Lung (tissue), 12 donors: ENCODE data around the gene SPEM1. TPM values are rescaled to one million over a fixed set of nuclear protein-coding genes. Genes with fewer than 3 reads are reported as not detected.

ENCODE experiments used
- ATAC-seq: fragments of 200-7000 bp; cut with Tn5 transposase; one replicate; pipeline ENCODE4 v1.9.1; 2020; ENCODE audit warnings: moderate number of reproducible peaks; ENCODE audit not compliant: insufficient read depth, low FRiP score
- DNase-seq, 3 donors: peaks; one replicate each; pipeline ENCODE4 v3.0.0-alpha.2; 2013 to 2017
- H3K27ac ChIP-seq, 2 donors: one replicate each; pipeline ENCODE4 v1.5.1; 2013; ENCODE audit warnings: mild to moderate bottlenecking in 2 of 2, moderate library complexity in 2 of 2, control low read depth in 1 of 2, inconsistent platforms in 1 of 2, low read depth in 1 of 2, low read length in 1 of 2
- H3K27me3 ChIP-seq, 3 donors: one replicate each; pipeline ENCODE4 v1.5.1; 2013; ENCODE audit warnings: low read length in 2 of 3; ENCODE audit not compliant: control insufficient read depth in 3 of 3, insufficient read depth in 3 of 3
- H3K36me3 ChIP-seq, 4 donors: one replicate each; pipeline ENCODE4 v1.5.1; 2013; ENCODE audit warnings: low read length in 4 of 4, mild to moderate bottlenecking in 1 of 4, moderate library complexity in 1 of 4; ENCODE audit not compliant: control insufficient read depth in 4 of 4, insufficient read depth in 4 of 4
- H3K4me1 ChIP-seq, 5 donors: one replicate each; pipeline ENCODE4 v1.5.1; 2013; ENCODE audit warnings: low read length in 5 of 5, mild to moderate bottlenecking in 2 of 5, moderate library complexity in 1 of 5; ENCODE audit not compliant: control insufficient read depth in 5 of 5, insufficient read depth in 5 of 5
- H3K4me3 ChIP-seq: one replicate; pipeline ENCODE4 v1.5.1; 2013; ENCODE audit warnings: mild to moderate bottlenecking, control low read depth, moderate library complexity
- H3K9ac ChIP-seq, 2 donors: one replicate each; pipeline ENCODE4 v1.5.1; 2013; ENCODE audit warnings: low read length in 2 of 2, control low read depth in 1 of 2; ENCODE audit not compliant: insufficient read depth in 1 of 2
- H3K9me3 ChIP-seq, 4 donors: one replicate each; pipeline ENCODE4 v1.5.1; 2013; ENCODE audit warnings: low read length in 3 of 4, mild to moderate bottlenecking in 1 of 4, moderate library complexity in 1 of 4; ENCODE audit not compliant: control insufficient read depth in 4 of 4, insufficient read depth in 3 of 4
- CTCF ChIP-seq: IDR thresholded peaks from 2 replicates; pipeline ENCODE4 v1.5.1; 2012; ENCODE audit warnings: mild to moderate bottlenecking; ENCODE audit errors: control extremely low read depth, extremely low read depth
- WGBS, 2 donors: extraction: QIAGEN DNeasy Blood & Tissue Kit; methylation state at CpG; one replicate each; pipeline ENCODE4 v1.1.7; 2013; 5-methylcytosine and 5-hydroxymethylcytosine counted together
- polyA plus RNA-seq, 2 donors: library from polyadenylated mRNA; stranded (reverse); fragments of 200-250 nt; gene quantifications; one replicate each; pipeline ENCODE4 v1.2.1, GENCODE V29; 2013
- total RNA-seq, 2 donors: library from RNA; depleted of rRNA in 1 of 2; stranded (reverse); fragments of >200 nt in 1 of 2; gene quantifications; one replicate each; pipeline ENCODE4 v1.2.1, GENCODE V29; 2014 to 2021
- donor health status: control.
- donor health status: control.
- donor health status: Bipolar disorder and iron deficiency.
- donor health status: healthy.
- donor health status: DM: yes; HTN: yes; CAD: no.

Gene SPEM1
- total and polyA plus RNA-seq, 4 donors = not detected

- no peak for DNase-seq
- 58 to 67% methylated on average over 16 of the region's 16 CpGs for WGBS, 2 donors
- no peaks in the 10 kb centered on the region for H3K27me3 ChIP-seq
- H3K27ac ChIP-seq = peak overlapping the region; percentile 59 to 82
- H3K4me3 ChIP-seq = no peak overlapping the region
- H3K9ac ChIP-seq = no peak overlapping the region
- H3K4me1 ChIP-seq = peaks cover 0 to 13% (median 4%) of the 10 kb centered on the region in 5 donors
- H3K9me3 ChIP-seq = no peaks in the 10 kb centered on the region
- ATAC-seq = no peak
- TF ChIP-seq CTCF = no peak
- H3K36me3 ChIP-seq = peaks cover 0 to 40% (median 14%) of the 10 kb centered on the region in 4 donors
Measured at GRCh38 chr17:7466639-7467341, 46.7 kb downstream of the SPEM1 start.

GRCh38 chr17:7467498-7467897, 47.4 kb downstream of the SPEM1 start:
- 85 to 89% methylated on average over 3 of the region's 3 CpGs for WGBS, 2 donors
- no peak overlapping the region for H3K4me3 ChIP-seq
- peak overlapping the region; percentile 59 to 82 for H3K27ac ChIP-seq
- no peak for TF ChIP-seq CTCF
- ATAC-seq = no peak
- peaks cover 0 to 32% (median 11%) of the 10 kb centered on the region in 4 donors for H3K36me3 ChIP-seq
- H3K27me3 ChIP-seq = no peaks in the 10 kb centered on the region
- no peaks in the 10 kb centered on the region for H3K9me3 ChIP-seq
- H3K9ac ChIP-seq = no peak overlapping the region
- DNase-seq = no peak
- H3K4me1 ChIP-seq = peaks cover 0 to 13% (median 4%) of the 10 kb centered on the region in 5 donors

- Histone ChIP-seq H3K36me3 (peaks cover 0 to 25% (median 10%) of the 10 kb centered on the region in 4 donors), H3K4me1 (peaks cover 0 to 13% (median 4%) of the 10 kb centered on the region in 5 donors), H3K9ac (no peak overlapping the region), H3K4me3 (no peak overlapping the region), H3K9me3 (no peaks in the 10 kb centered on the region), H3K27me3 (no peaks in the 10 kb centered on the region), H3K27ac (no peak overlapping the region)
- no peak for ATAC-seq
- no peak for TF ChIP-seq CTCF
- WGBS, 2 donors = 94 to 97% methylated on average over 11 of the region's 11 CpGs
- DNase-seq = no peak
Measured at GRCh38 chr17:7468290-7468689, 48.2 kb downstream of the SPEM1 start.
